Neuronal stem cell (in vitro differentiated cells): ENCODE measurements around the gene MIA.

Experiments used
- DNase-seq: peaks from one replicate; pipeline ENCODE4 v3.0.0-alpha.2; 2013; ENCODE audit warnings: low spot score
- H2AFZ ChIP-seq: one replicate; pipeline ENCODE4 v1.6.1; 2013; ENCODE audit warnings: mild to moderate bottlenecking, low read length, inconsistent platforms
- H2AK5ac ChIP-seq: 2 replicates; pipeline ENCODE4 v1.6.1; 2013; ENCODE audit warnings: low read depth, mild to moderate bottlenecking, inconsistent platforms, low read length, moderate library complexity, mixed read lengths
- H2BK120ac ChIP-seq: 2 replicates; pipeline ENCODE4 v1.6.1; 2013; ENCODE audit warnings: low read depth, mild to moderate bottlenecking, inconsistent platforms, low read length, moderate library complexity, mixed read lengths
- H2BK12ac ChIP-seq: one replicate; pipeline ENCODE4 v1.6.1; 2013; ENCODE audit warnings: low read length, inconsistent platforms
- H2BK15ac ChIP-seq: 2 replicates; pipeline ENCODE4 v1.6.1; 2013; ENCODE audit warnings: mild to moderate bottlenecking, low read length, inconsistent platforms, mixed read lengths
- H2BK5ac ChIP-seq: one replicate; pipeline ENCODE4 v1.6.1; 2013; ENCODE audit warnings: inconsistent platforms, mild to moderate bottlenecking, low read length, moderate library complexity
- H3K14ac ChIP-seq: one replicate; pipeline ENCODE4 v1.6.1; 2013; ENCODE audit warnings: low read length, inconsistent platforms
- H3K18ac ChIP-seq: 2 replicates; pipeline ENCODE4 v1.6.1; 2013; ENCODE audit warnings: low read length, inconsistent platforms
- H3K23ac ChIP-seq: 2 replicates; pipeline ENCODE4 v1.6.1; 2013; ENCODE audit warnings: low read depth, mild to moderate bottlenecking, mixed read lengths, low read length, inconsistent platforms; ENCODE audit not compliant: poor library complexity
- H3K27ac ChIP-seq: replicated peaks from 3 replicates; pipeline ENCODE4 v1.5.1; 2013; ENCODE audit warnings: low read length, inconsistent platforms
- H3K27me3 ChIP-seq, 3 experiments: 2 replicates each; pipeline ENCODE4 v1.6.1; 2013; ENCODE audit warnings: low read length in 3 of 3, mild to moderate bottlenecking in 2 of 3, inconsistent platforms in 1 of 3, low read depth in 1 of 3, mixed read lengths in 1 of 3, moderate library complexity in 1 of 3; ENCODE audit not compliant: control insufficient read depth in 3 of 3, insufficient read depth in 3 of 3
- H3K36me3 ChIP-seq, 2 donors: replicated peaks in 1 of 2; 2 replicates each; pipeline ENCODE4 v1.6.1; 2013; ENCODE audit warnings: low read length in 2 of 2; ENCODE audit not compliant: control insufficient read depth in 2 of 2, insufficient read depth in 2 of 2
- H3K4ac ChIP-seq: 2 replicates; pipeline ENCODE4 v1.6.1; 2013; ENCODE audit warnings: inconsistent platforms, mild to moderate bottlenecking, low read length, moderate library complexity
- H3K4me1 ChIP-seq, 2 donors: 1 replicate in 1 of 2; 2 replicates in 1 of 2; pipeline ENCODE4 v1.6.1; 2013; ENCODE audit warnings: low read length in 2 of 2, low read depth in 1 of 2; ENCODE audit not compliant: control insufficient read depth in 2 of 2, insufficient read depth in 1 of 2
- H3K4me2 ChIP-seq: one replicate; pipeline ENCODE4 v1.6.1; 2013; ENCODE audit warnings: mild to moderate bottlenecking, low read length, inconsistent platforms; ENCODE audit not compliant: insufficient read depth, poor library complexity, severe bottlenecking
- H3K4me3 ChIP-seq, 2 donors: 2 replicates each; pipeline ENCODE4 v1.5.1; 2013; ENCODE audit warnings: low read length in 2 of 2, mild to moderate bottlenecking in 2 of 2, inconsistent platforms in 1 of 2, moderate library complexity in 1 of 2
- H3K79me1 ChIP-seq: one replicate; pipeline ENCODE4 v1.6.1; 2013; ENCODE audit warnings: low read depth, mild to moderate bottlenecking, inconsistent platforms, low read length, moderate library complexity
- H3K9ac ChIP-seq: one replicate; pipeline ENCODE4 v1.6.1; 2013; ENCODE audit warnings: mild to moderate bottlenecking, low read depth, low read length, inconsistent platforms; ENCODE audit not compliant: poor library complexity
- H3K9me3 ChIP-seq, 2 donors: replicated peaks in 1 of 2; 2 replicates each; pipeline versions ENCODE3 to v1.6.1; 2013; ENCODE audit warnings: low read length in 2 of 2, mild to moderate bottlenecking in 2 of 2, inconsistent platforms in 1 of 2, low read depth in 1 of 2, mixed read lengths in 1 of 2, moderate library complexity in 1 of 2; ENCODE audit not compliant: control insufficient read depth in 2 of 2, insufficient read depth in 1 of 2
- H4K8ac ChIP-seq: one replicate; pipeline ENCODE4 v1.6.1; 2013; ENCODE audit warnings: low read depth, mild to moderate bottlenecking, inconsistent platforms, low read length, moderate library complexity
- H4K91ac ChIP-seq: one replicate; pipeline ENCODE4 v1.6.1; 2013; ENCODE audit warnings: low read length, low read depth, mild to moderate bottlenecking, inconsistent platforms; ENCODE audit not compliant: poor library complexity
- WGBS, 2 donors: extraction: QIAGEN DNeasy Blood & Tissue Kit; methylation state at CpG; one replicate each; pipeline ENCODE4 v1.1.7; 2013; ENCODE audit warnings: missing lambda C conversion rate in 2 of 2, mixed read lengths in 1 of 2; ENCODE audit not compliant: insufficient read length in 2 of 2, insufficient replicate concordance in 1 of 2; ENCODE audit errors: extremely low coverage in 2 of 2; 5-methylcytosine and 5-hydroxymethylcytosine counted together

MIA gene

DNA sequence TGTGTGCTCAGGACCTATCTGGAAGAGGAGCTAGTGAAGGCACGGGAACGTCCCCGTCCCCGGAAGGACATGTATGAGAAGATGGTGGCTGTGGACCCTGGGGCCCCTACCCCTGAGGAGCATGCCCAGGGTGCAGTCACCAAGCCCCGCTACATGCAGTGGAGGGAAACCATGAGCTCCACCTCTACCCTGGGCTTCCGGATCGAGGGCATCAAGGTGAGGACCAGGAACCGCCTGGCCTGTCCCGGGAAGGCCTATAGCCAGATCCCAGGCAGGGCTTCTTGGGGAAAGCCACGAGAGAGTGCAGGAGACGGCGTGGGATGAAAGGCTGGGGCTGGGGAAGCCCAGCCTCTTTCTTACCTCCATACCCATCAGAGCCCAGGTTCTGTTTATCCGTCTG is 42.2 kb upstream of the MIA start:
- Histone ChIP-seq H3K27me3 (no peaks in the 10 kb centered on the region), H2AFZ (no peak overlapping the region), H4K8ac (no peak overlapping the region), H2BK15ac (no peak overlapping the region), H3K4me3 (peak overlapping the region in 1 of 2 donors; percentile 23), H3K36me3 (peaks cover 36 to 86% of the 10 kb centered on the region in 2 donors), H3K18ac (no peak overlapping the region), H2BK5ac (no peak overlapping the region), H2BK12ac (no peak overlapping the region), H3K27ac (no peak overlapping the region), H3K23ac (no peak overlapping the region), H3K4me2 (no peak overlapping the region), H2BK120ac (no peak overlapping the region), H3K9me3 (no peaks in the 10 kb centered on the region), H3K4ac (no peak overlapping the region), H3K4me1 (no peaks in the 10 kb centered on the region), H4K91ac (no peak overlapping the region), H3K79me1 (no peaks in the 10 kb centered on the region), H2AK5ac (no peak overlapping the region), H3K14ac (no peak overlapping the region), H3K9ac (no peak overlapping the region)
- DNase-seq = no peak
- WGBS, 2 donors = no CpG with 5 or more reads among the region's 13 CpGs

- H2BK12ac ChIP-seq = no peak overlapping the region
- no CpG with 5 or more reads among the region's 11 CpGs for WGBS, 2 donors
- H3K79me1 ChIP-seq = peaks cover 3% of the 10 kb centered on the region
- no peaks in the 10 kb centered on the region for H3K27me3 ChIP-seq
- no peaks in the 10 kb centered on the region for H3K9me3 ChIP-seq
- no peak overlapping the region for H3K23ac ChIP-seq
- DNase-seq = no peak
- no peak overlapping the region for H4K91ac ChIP-seq
- no peak overlapping the region for H3K18ac ChIP-seq
- H3K4ac ChIP-seq = no peak overlapping the region
- no peak overlapping the region for H3K4me3 ChIP-seq
- no peak overlapping the region for H2AK5ac ChIP-seq
- no peak overlapping the region for H2AFZ ChIP-seq
- no peak overlapping the region for H2BK5ac ChIP-seq
- H2BK15ac ChIP-seq = no peak overlapping the region
- no peak overlapping the region for H4K8ac ChIP-seq
- H3K4me1 ChIP-seq = no peaks in the 10 kb centered on the region
- H3K27ac ChIP-seq = no peak overlapping the region
- no peak overlapping the region for H3K14ac ChIP-seq
- H3K9ac ChIP-seq = no peak overlapping the region
- H3K4me2 ChIP-seq = no peak overlapping the region
- H3K36me3 ChIP-seq = peaks cover 44 to 86% of the 10 kb centered on the region in 2 donors
- no peak overlapping the region for H2BK120ac ChIP-seq
Measured at GRCh38 chr19:40735013-40735771, 40.1 kb upstream of the MIA start.

DNA sequence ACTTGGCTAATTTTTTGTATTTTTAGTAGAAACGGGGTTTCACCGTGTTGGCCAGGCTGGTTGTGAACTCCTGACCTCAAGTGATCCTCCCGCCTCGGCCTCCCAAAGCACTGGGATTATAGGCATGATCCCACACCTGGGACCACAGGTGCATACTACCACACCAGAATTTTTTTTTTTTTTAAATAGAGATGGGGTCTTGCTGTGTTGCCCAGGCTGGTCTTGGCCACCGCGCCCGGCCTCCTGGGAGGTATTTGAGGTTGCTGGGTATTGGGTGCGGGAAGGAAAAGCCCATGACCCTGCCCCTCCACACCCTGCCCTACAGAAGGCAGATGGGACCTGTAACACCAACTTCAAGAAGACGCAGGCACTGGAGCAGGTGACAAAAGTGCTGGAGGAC is 38.7 kb upstream of the MIA start:
- DNase-seq = no peak
- Histone ChIP-seq H3K27ac (no peak overlapping the region), H3K36me3 (peaks cover 38 to 82% of the 10 kb centered on the region in 2 donors), H2AFZ (no peak overlapping the region), H3K27me3 (no peaks in the 10 kb centered on the region), H3K18ac (no peak overlapping the region), H3K14ac (no peak overlapping the region), H3K4ac (no peak overlapping the region), H3K79me1 (peaks cover 3% of the 10 kb centered on the region), H2BK5ac (no peak overlapping the region), H2BK15ac (no peak overlapping the region), H2AK5ac (no peak overlapping the region), H4K91ac (no peak overlapping the region), H2BK12ac (no peak overlapping the region), H2BK120ac (no peak overlapping the region), H3K4me1 (no peaks in the 10 kb centered on the region), H3K9ac (no peak overlapping the region), H3K4me3 (no peak overlapping the region), H3K23ac (no peak overlapping the region), H3K4me2 (no peak overlapping the region), H3K9me3 (peaks cover 0 to 1% of the 10 kb centered on the region in 2 donors), H4K8ac (no peak overlapping the region)
- WGBS, 2 donors = no CpG with 5 or more reads among the region's 9 CpGs

- peaks cover 39 to 83% of the 10 kb centered on the region in 2 donors for H3K36me3 ChIP-seq
- H2BK5ac ChIP-seq = no peak overlapping the region
Measured at GRCh38 chr19:40737102-40737644, 38.1 kb upstream of the MIA start.

More at GRCh38 chr19:40737102-40737644, 38.1 kb upstream of the MIA start:
- no peak overlapping the region for H3K4me3 ChIP-seq
- H2BK12ac ChIP-seq = no peak overlapping the region
- H3K9ac ChIP-seq = no peak overlapping the region
- no peak overlapping the region for H2AFZ ChIP-seq
- no peak overlapping the region for H4K8ac ChIP-seq
- H2BK120ac ChIP-seq = no peak overlapping the region
- H4K91ac ChIP-seq = no peak overlapping the region
- no peak overlapping the region for H3K4ac ChIP-seq
- DNase-seq = no peak
- H3K4me1 ChIP-seq = no peaks in the 10 kb centered on the region
- no peaks in the 10 kb centered on the region for H3K27me3 ChIP-seq
- no CpG with 5 or more reads among the region's 9 CpGs for WGBS, 2 donors
- H2AK5ac ChIP-seq = no peak overlapping the region
- H2BK15ac ChIP-seq = no peak overlapping the region
- H3K79me1 ChIP-seq = peaks cover 3% of the 10 kb centered on the region
- H3K14ac ChIP-seq = no peak overlapping the region
- no peak overlapping the region for H3K23ac ChIP-seq
- no peak overlapping the region for H3K4me2 ChIP-seq
- no peak overlapping the region for H3K18ac ChIP-seq
- peaks cover 0 to 1% of the 10 kb centered on the region in 2 donors for H3K9me3 ChIP-seq
- H3K27ac ChIP-seq = no peak overlapping the region
